Vagina (tissue), 2 donors: ENCODE measurements around the gene PGM1. TPM values are rescaled to one million over a fixed set of nuclear protein-coding genes. Genes with fewer than 3 reads are reported as not detected.

Experiments used
- DNase-seq, 2 donors: peaks; one replicate each; pipeline ENCODE4 v3.0.0-alpha.2; 2017; ENCODE audit errors: extremely low spot score in 2 of 2
- H3K27ac ChIP-seq: fragments of 200-600 bp; sonication (generic); one replicate; pipeline ENCODE4 v1.5.1; 2019
- H3K27me3 ChIP-seq: fragments of 200-600 bp; sonication (generic); one replicate; pipeline ENCODE4 v1.5.1; 2019
- H3K36me3 ChIP-seq, 2 donors: fragments of 200-600 bp; sonication (generic); one replicate each; pipeline ENCODE4 v1.5.1; 2017 to 2019
- H3K4me1 ChIP-seq: fragments of 200-600 bp; sonication (generic); one replicate; pipeline ENCODE4 v1.5.1; 2019
- H3K4me3 ChIP-seq, 2 donors: fragments of 200-600 bp; sonication (generic); 1 replicate in 1 of 2; 2 replicates in 1 of 2; pipeline ENCODE4 v1.5.1; 2016 to 2019
- H3K9me3 ChIP-seq: fragments of 200-600 bp; sonication (generic); one replicate; pipeline ENCODE4 v1.5.1; 2019
- POLR2A ChIP-seq, 2 donors: fragments of 450-650 bp; IDR thresholded peaks; one replicate each; pipeline ENCODE4 v1.6.1; 2017; ENCODE audit warnings: antibody characterized with exemption in 2 of 2, mild to moderate bottlenecking in 2 of 2, moderate library complexity in 2 of 2
- POLR2AphosphoS5 ChIP-seq, 2 donors: sonication (generic); formaldehyde crosslinking; IDR thresholded peaks; one replicate each; pipeline ENCODE4 v1.9.0; 2017; ENCODE audit warnings: antibody characterized with exemption in 2 of 2, mild to moderate bottlenecking in 2 of 2, low read depth in 1 of 2; ENCODE audit not compliant: insufficient read depth in 1 of 2
- intact Hi-C: fragments of 100-400 bp; cut with DNase I; formaldehyde crosslinking; loops from one replicate; pipeline ENCODE4 v1.15.1; 2023
- total RNA-seq: library from RNA; depleted of rRNA; stranded (reverse); fragments of >200 nt; gene quantifications from one replicate; pipeline ENCODE4 v1.2.3, GENCODE V29; 2016
- TF ChIP-seq, protein P1 (sequence below), 3 experiments: fragments of 450-650 bp in 2 of 3; fragments of 200-600 bp in 1 of 3; sonication (generic) in 1 of 3; IDR thresholded peaks; one replicate each; pipeline ENCODE4 v1.5.1; 2017 to 2019; ENCODE audit warnings: antibody characterized with exemption in 3 of 3, mild to moderate bottlenecking in 2 of 3, moderate library complexity in 2 of 3

The PGM1 gene
- total RNA-seq, 1 donor from 2014 or later = 46.4 TPM

DNA sequence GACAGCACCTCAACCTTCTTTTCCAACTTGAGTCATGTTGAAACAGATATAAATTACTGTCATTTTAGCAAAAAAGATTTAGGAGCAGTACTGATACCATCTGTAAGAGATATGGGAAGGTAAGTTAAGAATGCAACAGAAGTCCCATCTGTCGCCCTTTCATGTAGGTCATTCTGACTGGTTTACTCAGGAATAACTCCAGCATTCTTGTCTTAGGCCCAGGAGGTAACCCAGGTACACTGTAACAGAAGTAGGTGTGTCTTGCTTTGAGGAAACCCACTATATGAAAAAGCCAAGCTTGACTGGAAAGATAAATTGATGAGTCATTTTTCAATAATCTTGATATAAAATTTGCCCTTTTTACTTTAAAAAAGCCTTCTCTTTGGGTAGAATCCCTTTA is 35.4 kb downstream of the PGM1 start:
- intact Hi-C loops = no loop called here
- no peaks in the 10 kb centered on the region for H3K27me3 ChIP-seq
- H3K4me3 ChIP-seq = no peak overlapping the region
- H3K9me3 ChIP-seq = no peaks in the 10 kb centered on the region
- TF ChIP-seq, protein P1, sequence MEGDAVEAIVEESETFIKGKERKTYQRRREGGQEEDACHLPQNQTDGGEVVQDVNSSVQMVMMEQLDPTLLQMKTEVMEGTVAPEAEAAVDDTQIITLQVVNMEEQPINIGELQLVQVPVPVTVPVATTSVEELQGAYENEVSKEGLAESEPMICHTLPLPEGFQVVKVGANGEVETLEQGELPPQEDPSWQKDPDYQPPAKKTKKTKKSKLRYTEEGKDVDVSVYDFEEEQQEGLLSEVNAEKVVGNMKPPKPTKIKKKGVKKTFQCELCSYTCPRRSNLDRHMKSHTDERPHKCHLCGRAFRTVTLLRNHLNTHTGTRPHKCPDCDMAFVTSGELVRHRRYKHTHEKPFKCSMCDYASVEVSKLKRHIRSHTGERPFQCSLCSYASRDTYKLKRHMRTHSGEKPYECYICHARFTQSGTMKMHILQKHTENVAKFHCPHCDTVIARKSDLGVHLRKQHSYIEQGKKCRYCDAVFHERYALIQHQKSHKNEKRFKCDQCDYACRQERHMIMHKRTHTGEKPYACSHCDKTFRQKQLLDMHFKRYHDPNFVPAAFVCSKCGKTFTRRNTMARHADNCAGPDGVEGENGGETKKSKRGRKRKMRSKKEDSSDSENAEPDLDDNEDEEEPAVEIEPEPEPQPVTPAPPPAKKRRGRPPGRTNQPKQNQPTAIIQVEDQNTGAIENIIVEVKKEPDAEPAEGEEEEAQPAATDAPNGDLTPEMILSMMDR (IDR thresholded peaks at IDR 0.05) = no peak
- TF ChIP-seq POLR2A (IDR thresholded peaks at IDR 0.05) = no peak
- TF ChIP-seq POLR2AphosphoS5 (IDR thresholded peaks at IDR 0.05; ENCODE audit: insufficient read depth in 1 of 2, low read depth in 1 of 2) = no peak
- no peak for DNase-seq
- H3K36me3 ChIP-seq = peaks cover 0 to 16% of the 10 kb centered on the region in 2 donors
- no peaks in the 10 kb centered on the region for H3K4me1 ChIP-seq
- no peak overlapping the region for H3K27ac ChIP-seq

GRCh38 chr1:63630238-63630637 is 37.0 kb downstream of the PGM1 start:
- no peaks in the 10 kb centered on the region for H3K9me3 ChIP-seq
- intact Hi-C loops = no loop called here
- H3K4me1 ChIP-seq = no peaks in the 10 kb centered on the region
- no peak overlapping the region for H3K4me3 ChIP-seq
- TF ChIP-seq, protein P1 (IDR thresholded peaks at IDR 0.05) = no peak
- TF ChIP-seq POLR2A (IDR thresholded peaks at IDR 0.05) (no peak), POLR2AphosphoS5 (IDR thresholded peaks at IDR 0.05; ENCODE audit: insufficient read depth in 1 of 2, low read depth in 1 of 2) (no peak)
- H3K36me3 ChIP-seq = peaks cover 0 to 16% of the 10 kb centered on the region in 2 donors
- DNase-seq = no peak
- H3K27ac ChIP-seq = no peak overlapping the region
- no peaks in the 10 kb centered on the region for H3K27me3 ChIP-seq

GRCh38 chr1:63630666-63631065 is 37.5 kb downstream of the PGM1 start:
- Histone ChIP-seq H3K4me3 (no peak overlapping the region), H3K27ac (no peak overlapping the region), H3K27me3 (no peaks in the 10 kb centered on the region), H3K9me3 (no peaks in the 10 kb centered on the region), H3K4me1 (no peaks in the 10 kb centered on the region), H3K36me3 (peaks cover 0 to 16% of the 10 kb centered on the region in 2 donors)
- no peak for DNase-seq
- intact Hi-C loops = no loop called here
- no peak for TF ChIP-seq POLR2A (IDR thresholded peaks at IDR 0.05)
- TF ChIP-seq, protein P1 (IDR thresholded peaks at IDR 0.05) = no peak
- no peak for TF ChIP-seq POLR2AphosphoS5 (IDR thresholded peaks at IDR 0.05; ENCODE audit: insufficient read depth in 1 of 2, low read depth in 1 of 2)

DNA sequence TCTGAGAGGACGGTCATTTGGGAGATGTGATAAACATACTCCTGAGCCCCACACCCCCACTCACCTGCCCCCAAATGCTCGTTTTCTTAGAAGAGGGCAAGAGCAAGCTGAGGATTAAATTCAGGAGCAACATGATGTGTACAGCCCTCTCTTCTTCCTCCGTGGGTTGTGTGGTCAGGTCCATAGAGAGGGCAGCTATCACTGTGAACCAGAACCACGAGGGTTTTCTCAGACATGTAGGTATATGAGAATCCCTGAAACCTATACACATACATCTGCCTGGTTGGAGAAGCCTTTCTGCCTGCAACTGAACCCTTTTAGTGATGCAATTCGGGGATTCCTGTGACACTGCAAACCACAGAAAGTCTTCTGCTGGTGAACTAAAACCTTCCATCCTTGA is 38.9 kb downstream of the PGM1 start:
- H3K4me3 ChIP-seq = no peak overlapping the region
- H3K27ac ChIP-seq = no peak overlapping the region
- DNase-seq = no peak
- intact Hi-C loops = no loop called here
- peaks cover 0 to 22% of the 10 kb centered on the region in 2 donors for H3K36me3 ChIP-seq
- no peaks in the 10 kb centered on the region for H3K9me3 ChIP-seq
- no peaks in the 10 kb centered on the region for H3K27me3 ChIP-seq
- H3K4me1 ChIP-seq = no peaks in the 10 kb centered on the region
- no peak for TF ChIP-seq POLR2A (IDR thresholded peaks at IDR 0.05)
- TF ChIP-seq, protein P1 (IDR thresholded peaks at IDR 0.05) = no peak
- TF ChIP-seq POLR2AphosphoS5 (IDR thresholded peaks at IDR 0.05; ENCODE audit: insufficient read depth in 1 of 2, low read depth in 1 of 2) = no peak

DNA sequence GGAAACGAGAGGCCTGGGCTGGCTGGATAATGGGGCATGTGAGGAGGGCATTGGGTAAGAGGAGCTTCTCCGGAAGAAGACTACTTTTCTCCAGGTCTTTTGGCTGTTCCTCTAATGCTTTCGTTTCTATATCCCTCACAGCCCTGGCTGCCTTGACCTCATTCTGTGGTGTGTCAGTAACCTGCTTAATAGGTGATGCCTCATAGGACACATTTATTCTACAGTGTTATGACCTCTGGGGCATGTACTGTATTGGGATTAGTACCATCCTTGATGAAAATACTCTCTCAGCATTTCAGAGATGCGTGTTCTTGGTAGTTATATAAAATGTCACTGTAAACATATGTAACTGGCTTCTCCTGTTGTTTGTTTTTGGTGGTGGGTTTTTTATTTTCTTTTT is 40.1 kb downstream of the PGM1 start:
- Histone ChIP-seq H3K4me1 (no peaks in the 10 kb centered on the region), H3K36me3 (peaks cover 0 to 23% of the 10 kb centered on the region in 2 donors)

More for the DNA sequence above, 40.1 kb downstream of the PGM1 start:
- no peak overlapping the region for H3K27ac ChIP-seq
- TF ChIP-seq, protein P1 (IDR thresholded peaks at IDR 0.05) = no peak
- TF ChIP-seq POLR2AphosphoS5 (IDR thresholded peaks at IDR 0.05; ENCODE audit: insufficient read depth in 1 of 2, low read depth in 1 of 2) (no peak), POLR2A (IDR thresholded peaks at IDR 0.05) (no peak)
- no peak overlapping the region for H3K4me3 ChIP-seq
- DNase-seq = no peak
- no peaks in the 10 kb centered on the region for H3K9me3 ChIP-seq
- no peaks in the 10 kb centered on the region for H3K27me3 ChIP-seq
- intact Hi-C loops = no loop called here
